HCT116 (cell line): ENCODE results near the gene ORC6. TPM values are rescaled to one million over a fixed set of nuclear protein-coding genes. Genes with fewer than 3 reads are reported as not detected.

Experiments used
- ATAC-seq: fragments of 200-7000 bp; cut with Tn5 transposase; 2 replicates; pipeline ENCODE4 v1.9.1; 2020; ENCODE audit warnings: mild to moderate bottlenecking, moderate library complexity
- BruUV-seq: library from RNA; stranded (reverse); fragments of 400-500 nt; replicated peaks from 2 replicates; lab custom pipeline; 2021; lab: Mats Ljungman, UMichigan
- CTCF ChIA-PET: fragments of 300-600 bp; sonication (Branson Sonifier 250); formaldehyde crosslinking; loops from one replicate; lab custom pipeline; 2021; ENCODE audit warnings: antibody characterized with exemption; lab: Charles Lee
- POLR2A ChIA-PET: fragments of 300-600, 350-600 bp; sonication (Branson Sonifier 250); formaldehyde crosslinking; loops from one replicate; lab custom pipeline; 2021; ENCODE audit warnings: antibody characterized with exemption; lab: Charles Lee
- RAD21 ChIA-PET, 2 experiments: fragments of 300-600 bp; sonication (Branson Sonifier 250); formaldehyde crosslinking; loops; one replicate each; lab custom pipeline; 2023; ENCODE audit warnings: low total read pairs in 2 of 2; ENCODE audit not compliant: uncharacterized antibody in 2 of 2, unreplicated experiment in 2 of 2, low non-redundant PET in 1 of 2; lab: Charles Lee
- DNase-seq: peaks from one replicate; pipeline ENCODE4 v3.0.0-alpha.2; 2010; ENCODE audit warnings: low read depth, low spot score
- H2AFZ ChIP-seq: fragments of 200-600 bp; shearing (Covaris generic), sonication (generic); 2 replicates; pipeline ENCODE4 v1.6.1; 2017; ENCODE audit warnings: low read depth, mixed run types, mixed read lengths, antibody characterized with exemption, low read length; ENCODE audit not compliant: poor library complexity, severe bottlenecking
- H3K27ac ChIP-seq: 2 replicates; pipeline ENCODE4 v1.5.1; 2012; ENCODE audit warnings: low read depth, low read length
- H3K27me3 ChIP-seq: fragments of 200-600 bp; sonication (generic); 2 replicates; pipeline ENCODE4 v1.6.1; 2016; ENCODE audit warnings: mixed run types, low read length, mixed read lengths; ENCODE audit not compliant: insufficient read depth
- H3K36me3 ChIP-seq, 2 experiments: fragments of 200-500 bp in 1 of 2; fragments of 200-600 bp in 1 of 2; sonication (Bioruptor generic) in 1 of 2; sonication (generic) in 1 of 2; 2 replicates each; pipeline versions ENCODE4 v1.5.1 to v1.6.1; 2014 to 2016; ENCODE audit warnings: low read length in 2 of 2, inconsistent platforms in 1 of 2, mixed read lengths in 1 of 2, mixed run types in 1 of 2; ENCODE audit not compliant: insufficient read depth in 2 of 2, control insufficient read depth in 1 of 2
- H3K4me1 ChIP-seq, 2 experiments: fragments of 200-600 bp in 1 of 2; sonication (generic) in 1 of 2; 2 replicates each; pipeline versions ENCODE4 v1.5.1 to v1.6.1; 2012 to 2017; ENCODE audit warnings: low read length in 2 of 2, inconsistent platforms in 1 of 2, mild to moderate bottlenecking in 1 of 2, mixed read lengths in 1 of 2, mixed run types in 1 of 2, moderate library complexity in 1 of 2; ENCODE audit not compliant: insufficient read depth in 2 of 2, control insufficient read depth in 1 of 2
- H3K4me2 ChIP-seq: fragments of 200-600 bp; sonication (generic); 2 replicates; pipeline ENCODE4 v1.6.1; 2017; ENCODE audit warnings: mixed run types, low read length, mixed read lengths
- H3K4me3 ChIP-seq, 2 experiments: fragments of 200-600 bp in 1 of 2; sonication (generic) in 1 of 2; replicated peaks in 1 of 2; 2 replicates each; pipeline ENCODE4 v1.5.1; 2011 to 2016; ENCODE audit warnings: low read length in 2 of 2, control low read depth in 1 of 2, low read depth in 1 of 2, mild to moderate bottlenecking in 1 of 2, mixed read lengths in 1 of 2, mixed run types in 1 of 2
- H3K79me2 ChIP-seq: fragments of 200-600 bp; sonication (generic); 2 replicates; pipeline ENCODE4 v1.6.1; 2017; ENCODE audit warnings: mild to moderate bottlenecking, mixed run types, low read length, moderate library complexity, mixed read lengths; ENCODE audit not compliant: insufficient read depth
- H3K9ac ChIP-seq: fragments of 200-600 bp; sonication (generic); 2 replicates; pipeline ENCODE4 v1.6.1; 2016; ENCODE audit warnings: low read length, mixed read lengths
- H3K9me2 ChIP-seq: fragments of 200-600 bp; sonication (generic), shearing (Covaris generic); 2 replicates; pipeline ENCODE4 v1.6.1; 2017; ENCODE audit warnings: mixed run types, mild to moderate bottlenecking, moderate library complexity; ENCODE audit not compliant: insufficient read depth
- H3K9me3 ChIP-seq, 2 experiments: fragments of 200-500 bp in 1 of 2; fragments of 200-600 bp in 1 of 2; sonication (Bioruptor generic) in 1 of 2; sonication (generic) in 1 of 2; 2 replicates each; pipeline ENCODE4 v1.6.1; 2014 to 2017; ENCODE audit warnings: low read length in 2 of 2, mixed read lengths in 2 of 2, inconsistent platforms in 1 of 2, low read depth in 1 of 2, mild to moderate bottlenecking in 1 of 2, mixed run types in 1 of 2, moderate library complexity in 1 of 2; ENCODE audit not compliant: control insufficient read depth in 1 of 2, insufficient read depth in 1 of 2
- H4K20me1 ChIP-seq: fragments of 200-600 bp; sonication (generic), shearing (Covaris generic); 2 replicates; pipeline ENCODE4 v1.6.1; 2017; ENCODE audit warnings: mixed run types, mild to moderate bottlenecking, moderate library complexity; ENCODE audit not compliant: insufficient read depth
- EZH2 ChIP-seq: fragments of 200-600 bp; sonication (generic); IDR thresholded peaks from 2 replicates; pipeline ENCODE4 v1.6.1; 2017; ENCODE audit warnings: antibody characterized with exemption, mixed run types
- FOSL1 ChIP-seq: IDR thresholded peaks from 2 replicates; pipeline ENCODE4 v1.6.1; 2012; ENCODE audit warnings: low read depth
- JUND ChIP-seq: IDR thresholded peaks from 2 replicates; pipeline ENCODE4 v1.6.1; 2012
- RAD21 ChIP-seq: IDR thresholded peaks from 2 replicates; pipeline ENCODE4 v1.6.1; 2012; ENCODE audit warnings: low read depth, mild to moderate bottlenecking
- SIN3A ChIP-seq: IDR thresholded peaks from 2 replicates; pipeline ENCODE4 v1.6.1; 2012; ENCODE audit warnings: low read depth
- SP1 ChIP-seq: IDR thresholded peaks from 2 replicates; pipeline ENCODE4 v1.6.1; 2012; ENCODE audit warnings: low read depth
- SRF ChIP-seq: IDR thresholded peaks from 2 replicates; pipeline ENCODE4 v1.6.1; 2012; ENCODE audit warnings: low read depth
- ZFX ChIP-seq: fragments of 450-650 bp; IDR thresholded peaks from 2 replicates; pipeline ENCODE4 v1.6.1; 2017
- ZNF274 ChIP-seq: fragments of 200-500 bp; sonication (Bioruptor generic); IDR thresholded peaks from 2 replicates; pipeline ENCODE4 v1.6.1; 2014; ENCODE audit warnings: mild to moderate bottlenecking, low read depth, low read length, inconsistent platforms
- intact Hi-C: fragments of 100-400 bp; cut with micrococcal nuclease; formaldehyde crosslinking; loops from 2 replicates; pipeline ENCODE4 v1.10.0; 2022
- total RNA-seq: library from RNA; stranded (reverse); gene quantifications from one replicate; pipeline ENCODE4 v1.2.1, GENCODE V29; 2021; ENCODE audit not compliant: unreplicated experiment
- TF ChIP-seq, protein P1 (sequence below): IDR thresholded peaks from 2 replicates; pipeline ENCODE4 v1.6.1; 2012
- TF ChIP-seq, protein P2 (sequence below): IDR thresholded peaks from 2 replicates; pipeline ENCODE4 v1.6.1; 2012

Gene ORC6
- total RNA-seq, 1 experiment from 2014 or later: 44.7 TPM

DNA sequence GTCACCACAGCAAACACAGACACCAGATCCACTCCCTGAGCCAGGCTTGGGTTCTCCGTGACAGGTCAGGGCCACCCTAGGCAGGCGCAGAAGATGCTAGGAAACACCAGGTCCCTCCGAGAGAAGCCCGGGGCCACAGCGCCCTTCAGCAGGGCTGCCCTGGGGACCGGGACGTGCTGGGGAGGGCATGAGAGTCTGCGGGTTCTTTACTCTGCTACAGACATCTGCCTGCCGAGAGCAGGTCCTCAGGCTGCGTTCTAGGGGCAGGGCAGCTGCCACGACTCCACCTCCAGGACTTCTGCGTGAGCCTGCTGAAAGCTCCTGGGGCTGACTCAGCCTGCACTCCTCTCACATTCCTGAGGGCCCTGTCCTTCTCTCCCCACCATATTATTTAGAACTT is 47.2 kb downstream of the ORC6 start:
- no peak for ATAC-seq
- Histone ChIP-seq H3K9me2 (no peaks in the 10 kb centered on the region), H2AFZ (no peak overlapping the region), H3K4me1 (no peaks in the 10 kb centered on the region), H4K20me1 (no peaks in the 10 kb centered on the region), H3K27ac (no peak overlapping the region), H3K36me3 (no peaks in the 10 kb centered on the region), H3K4me2 (no peak overlapping the region), H3K9me3 (no peaks in the 10 kb centered on the region), H3K27me3 (no peaks in the 10 kb centered on the region), H3K4me3 (no peak overlapping the region), H3K9ac (no peak overlapping the region), H3K79me2 (no peaks in the 10 kb centered on the region)
- DNase-seq: no peak
- no TSS peak for BruUV-seq
- intact Hi-C loops: no loop called here
- RAD21 ChIA-PET: no interaction called here
- POLR2A ChIA-PET: no interaction called here
- CTCF ChIA-PET: no interaction called here
- TF ChIP-seq FOSL1 (no peak), EZH2 (no peak), SRF (no peak)

GRCh38 chr16:46737621-46738214 is 48.3 kb downstream of the ORC6 start:
- no peak for ATAC-seq
- intact Hi-C loops: no loop called here

More at GRCh38 chr16:46737621-46738214, 48.3 kb downstream of the ORC6 start:
- no peak for DNase-seq
- Histone ChIP-seq H3K4me1 (no peaks in the 10 kb centered on the region), H3K27ac (no peak overlapping the region), H3K9ac (no peak overlapping the region), H3K27me3 (no peaks in the 10 kb centered on the region), H3K4me3 (no peak overlapping the region), H3K4me2 (no peak overlapping the region), H3K9me3 (no peaks in the 10 kb centered on the region)
- ChIA-PET RAD21 (no interaction called here), CTCF (no interaction called here), POLR2A (no interaction called here)
- BruUV-seq: no TSS peak
- TF ChIP-seq, protein P1, sequence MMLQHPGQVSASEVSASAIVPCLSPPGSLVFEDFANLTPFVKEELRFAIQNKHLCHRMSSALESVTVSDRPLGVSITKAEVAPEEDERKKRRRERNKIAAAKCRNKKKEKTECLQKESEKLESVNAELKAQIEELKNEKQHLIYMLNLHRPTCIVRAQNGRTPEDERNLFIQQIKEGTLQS: no peak
- TF ChIP-seq RAD21 (no peak), SP1 (no peak), ZFX (no peak), SIN3A (no peak), ZNF274 (no peak), JUND (no peak)
- TF ChIP-seq, protein P2, sequence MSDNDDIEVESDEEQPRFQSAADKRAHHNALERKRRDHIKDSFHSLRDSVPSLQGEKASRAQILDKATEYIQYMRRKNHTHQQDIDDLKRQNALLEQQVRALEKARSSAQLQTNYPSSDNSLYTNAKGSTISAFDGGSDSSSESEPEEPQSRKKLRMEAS: no peak
- TF ChIP-seq, all 23 proteins: peak for 0
- Histone ChIP-seq H2AFZ (no peak overlapping the region), H3K79me2 (no peaks in the 10 kb centered on the region), H4K20me1 (no peaks in the 10 kb centered on the region), H3K36me3 (no peaks in the 10 kb centered on the region), H3K9me2 (no peaks in the 10 kb centered on the region)
